Rectal smooth muscle tissue (tissue), 1 donor: ENCODE results near the gene ADAM23.

Experiments used
- H3K27ac ChIP-seq: one replicate; pipeline ENCODE4 v1.7.0; 2013; ENCODE audit warnings: low read depth, low read length, inconsistent platforms
- H3K27me3 ChIP-seq: one replicate; pipeline ENCODE4 v1.7.0; 2013; ENCODE audit warnings: low read length; ENCODE audit not compliant: control insufficient read depth, insufficient read depth
- H3K36me3 ChIP-seq: one replicate; pipeline ENCODE4 v1.7.0; 2013; ENCODE audit warnings: low read length; ENCODE audit not compliant: control insufficient read depth, insufficient read depth
- H3K4me1 ChIP-seq: one replicate; pipeline ENCODE4 v1.7.0; 2013; ENCODE audit warnings: low read length; ENCODE audit not compliant: control insufficient read depth, insufficient read depth
- H3K4me3 ChIP-seq: one replicate; pipeline ENCODE4 v1.7.0; 2013; ENCODE audit warnings: low read length
- H3K9ac ChIP-seq: one replicate; pipeline ENCODE4 v1.7.0; 2013; ENCODE audit warnings: low read length

ADAM23 gene

DNA sequence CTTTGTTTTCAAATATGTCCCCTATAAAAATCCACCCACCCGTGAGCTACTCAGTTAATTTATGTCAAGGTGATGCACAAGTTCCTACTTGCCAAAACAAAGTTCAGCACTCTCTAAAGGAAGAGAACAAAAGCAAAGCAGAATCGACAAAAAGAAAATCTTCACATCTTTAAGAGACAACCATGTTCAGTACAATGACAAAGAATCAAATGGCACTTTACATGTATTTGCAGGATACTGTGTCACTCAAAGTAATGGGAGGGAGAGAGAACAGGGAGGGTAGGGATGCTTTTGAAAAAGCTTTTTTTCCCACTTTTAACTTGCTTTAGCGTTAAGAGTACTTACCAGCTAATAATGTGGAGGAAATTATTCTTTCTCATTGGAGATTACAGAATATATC lies 159.9 kb downstream of the ADAM23 start:
- H3K9ac ChIP-seq = no peak overlapping the region
- H3K4me1 ChIP-seq = no peaks in the 10 kb centered on the region
- H3K36me3 ChIP-seq = no peaks in the 10 kb centered on the region
- no peak overlapping the region for H3K4me3 ChIP-seq
- H3K27ac ChIP-seq = no peak overlapping the region
- H3K27me3 ChIP-seq = no peaks in the 10 kb centered on the region

DNA sequence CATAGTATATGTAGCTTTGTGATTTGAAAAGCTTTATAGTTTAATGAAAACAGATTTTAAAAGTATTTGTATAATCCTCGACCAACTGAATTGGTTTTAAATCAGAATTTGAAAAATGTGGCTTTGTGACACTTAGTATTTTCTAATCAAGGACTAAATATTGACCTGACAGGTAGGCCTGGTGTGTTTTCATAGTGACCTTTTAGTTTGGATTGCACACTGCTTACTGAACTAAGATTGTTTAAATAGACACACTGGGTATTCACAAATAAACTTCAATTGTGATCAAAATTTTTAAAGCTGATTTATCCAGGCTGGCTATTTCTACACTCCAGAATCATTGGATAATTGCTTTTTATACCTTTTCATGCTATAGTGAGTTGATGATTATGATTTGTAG lies 167.1 kb downstream of the ADAM23 start:
- no peaks in the 10 kb centered on the region for H3K4me1 ChIP-seq
- no peaks in the 10 kb centered on the region for H3K36me3 ChIP-seq
- H3K27ac ChIP-seq = no peak overlapping the region
- H3K9ac ChIP-seq = no peak overlapping the region
- no peak overlapping the region for H3K4me3 ChIP-seq
- no peaks in the 10 kb centered on the region for H3K27me3 ChIP-seq

DNA sequence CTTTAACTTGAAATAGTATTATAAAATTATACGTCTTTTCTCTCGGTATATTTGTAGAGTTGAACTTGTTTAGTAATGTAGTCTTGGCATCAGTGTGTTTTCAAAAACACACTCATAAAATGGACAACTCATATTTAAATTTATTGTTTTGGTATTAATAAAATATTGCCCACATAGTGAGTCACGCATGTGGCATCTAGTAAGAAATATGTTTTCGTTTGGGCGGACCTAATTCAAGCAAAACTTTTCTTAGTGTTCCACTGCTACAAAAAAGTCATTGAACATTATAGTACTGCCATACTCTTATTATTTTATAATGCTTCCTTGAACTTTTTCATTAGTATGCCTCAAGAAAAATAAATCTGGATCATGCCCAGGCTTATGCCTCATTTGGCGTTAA lies 167.9 kb downstream of the ADAM23 start:
- no peak overlapping the region for H3K9ac ChIP-seq
- H3K4me3 ChIP-seq = no peak overlapping the region
- H3K4me1 ChIP-seq = no peaks in the 10 kb centered on the region
- H3K27ac ChIP-seq = no peak overlapping the region
- no peaks in the 10 kb centered on the region for H3K36me3 ChIP-seq
- H3K27me3 ChIP-seq = no peaks in the 10 kb centered on the region

DNA sequence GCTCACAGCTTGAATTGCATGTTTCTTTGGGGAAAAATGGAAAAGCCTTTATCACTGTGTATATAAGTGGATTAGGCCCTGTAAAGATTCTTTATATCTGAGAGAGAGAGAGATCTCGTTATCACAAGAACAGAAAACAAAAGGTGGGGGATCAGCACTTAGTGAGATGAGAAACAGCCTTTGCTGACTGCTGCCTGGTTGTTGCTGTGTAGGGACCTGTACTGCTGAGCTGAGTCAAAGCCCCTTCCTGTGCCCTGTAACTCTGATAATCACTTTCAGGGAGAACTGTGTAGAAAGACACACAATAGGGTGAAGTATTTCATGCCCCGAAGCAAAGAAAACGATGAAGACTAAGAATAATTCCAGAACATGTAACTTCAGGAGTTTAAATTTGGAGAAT lies 168.4 kb downstream of the ADAM23 start:
- Histone ChIP-seq H3K4me3 (no peak overlapping the region), H3K9ac (no peak overlapping the region), H3K4me1 (no peaks in the 10 kb centered on the region), H3K27ac (no peak overlapping the region), H3K36me3 (no peaks in the 10 kb centered on the region), H3K27me3 (no peaks in the 10 kb centered on the region)

DNA sequence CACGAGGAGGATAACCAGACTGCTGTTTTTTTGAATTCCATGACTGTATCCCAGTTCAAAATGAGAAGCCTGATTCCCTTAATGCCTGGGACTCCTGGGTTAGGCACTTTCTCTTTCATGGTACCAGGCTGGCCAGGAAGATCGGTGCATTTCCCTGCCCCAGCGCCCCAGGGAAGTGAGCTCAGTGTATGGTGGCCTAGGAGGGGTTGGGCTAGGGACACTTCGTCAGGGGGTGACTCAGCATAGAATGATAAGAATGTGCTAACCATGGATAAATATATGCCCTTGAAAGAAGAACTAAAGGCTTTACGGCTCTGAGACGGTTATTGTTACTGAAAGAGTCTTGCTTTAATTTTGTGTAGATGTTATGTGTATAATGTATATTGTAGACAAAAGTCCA lies 171.5 kb downstream of the ADAM23 start:
- Histone ChIP-seq H3K4me1 (no peaks in the 10 kb centered on the region), H3K9ac (no peak overlapping the region), H3K36me3 (no peaks in the 10 kb centered on the region), H3K27ac (no peak overlapping the region), H3K27me3 (no peaks in the 10 kb centered on the region), H3K4me3 (no peak overlapping the region)

DNA sequence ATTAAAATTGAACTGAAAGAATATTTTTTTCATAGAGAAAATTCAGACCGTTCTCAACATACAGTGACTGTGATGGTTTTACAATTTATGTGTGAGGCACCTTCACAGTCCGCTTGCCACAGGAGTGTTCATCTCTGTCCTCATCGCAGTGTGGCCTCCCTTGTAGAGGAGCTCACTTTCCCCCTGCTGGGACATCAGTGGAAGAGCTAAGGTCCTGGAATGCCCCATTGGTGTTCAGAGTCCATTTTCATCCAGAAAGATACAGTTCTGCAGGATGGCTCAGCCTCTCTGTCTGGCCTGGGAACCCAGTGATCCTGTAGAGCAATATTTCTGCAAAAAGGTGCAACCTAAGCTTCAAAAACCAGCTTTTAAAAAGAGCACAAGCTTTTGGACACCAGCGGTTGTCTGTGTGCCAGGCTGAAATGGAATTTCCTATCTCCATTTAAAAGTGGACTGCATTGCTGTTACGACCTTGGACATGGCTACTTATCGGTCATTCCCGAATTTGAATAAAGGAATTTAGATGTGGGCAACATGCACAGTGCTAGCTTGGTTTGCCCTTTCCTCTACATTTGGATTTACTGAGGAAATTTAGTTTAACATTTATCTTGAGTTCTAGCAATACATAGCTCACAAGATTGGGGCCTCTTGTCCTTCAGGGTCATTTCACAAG lies 172.2 kb downstream of the ADAM23 start:
- H3K4me3 ChIP-seq = no peak overlapping the region
- H3K27ac ChIP-seq = no peak overlapping the region
- H3K4me1 ChIP-seq = no peaks in the 10 kb centered on the region
- no peaks in the 10 kb centered on the region for H3K27me3 ChIP-seq
- no peak overlapping the region for H3K9ac ChIP-seq
- no peaks in the 10 kb centered on the region for H3K36me3 ChIP-seq

DNA sequence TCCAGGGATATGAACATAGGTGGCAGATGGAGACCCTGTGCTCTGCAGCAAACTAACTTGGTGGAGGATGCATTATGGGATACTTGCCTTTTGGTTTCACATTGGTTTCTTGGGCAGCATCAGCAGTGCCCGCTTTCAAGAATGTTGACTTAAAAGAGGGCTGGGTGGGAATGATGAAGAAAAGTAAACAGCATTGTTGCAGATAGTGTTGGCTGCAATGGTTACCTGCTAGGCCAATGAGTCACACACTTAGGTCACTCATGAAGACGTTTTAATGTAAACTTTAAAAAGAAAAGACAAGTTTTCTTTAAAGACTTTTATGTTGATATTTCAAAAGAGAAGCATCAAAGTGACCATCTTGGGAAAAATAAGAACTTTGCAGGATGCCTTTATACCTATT lies 172.8 kb downstream of the ADAM23 start:
- Histone ChIP-seq H3K4me1 (no peaks in the 10 kb centered on the region), H3K27me3 (no peaks in the 10 kb centered on the region), H3K36me3 (no peaks in the 10 kb centered on the region), H3K4me3 (no peak overlapping the region), H3K9ac (no peak overlapping the region), H3K27ac (no peak overlapping the region)

DNA sequence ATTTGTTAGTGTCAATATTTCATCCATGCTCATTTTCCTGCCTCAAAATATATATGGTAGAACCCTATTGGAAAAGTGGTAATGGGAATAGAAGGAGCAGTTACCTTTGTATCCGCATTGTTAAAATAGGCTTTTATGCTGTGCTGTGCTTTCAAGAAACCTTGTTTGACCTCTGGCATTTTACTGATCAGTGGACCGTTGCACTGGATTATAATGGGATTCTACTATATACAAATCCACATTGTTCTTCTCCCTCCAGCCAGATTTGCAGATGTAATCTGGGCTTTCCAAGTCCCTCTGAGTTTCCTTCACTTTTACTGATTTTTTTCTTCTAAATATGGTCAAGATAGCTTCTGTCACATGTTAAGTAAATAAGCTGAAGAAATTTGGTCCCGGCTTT lies 175.7 kb downstream of the ADAM23 start:
- H3K4me3 ChIP-seq = no peak overlapping the region
- no peaks in the 10 kb centered on the region for H3K4me1 ChIP-seq
- H3K36me3 ChIP-seq = no peaks in the 10 kb centered on the region
- no peak overlapping the region for H3K9ac ChIP-seq
- no peak overlapping the region for H3K27ac ChIP-seq
- no peaks in the 10 kb centered on the region for H3K27me3 ChIP-seq

DNA sequence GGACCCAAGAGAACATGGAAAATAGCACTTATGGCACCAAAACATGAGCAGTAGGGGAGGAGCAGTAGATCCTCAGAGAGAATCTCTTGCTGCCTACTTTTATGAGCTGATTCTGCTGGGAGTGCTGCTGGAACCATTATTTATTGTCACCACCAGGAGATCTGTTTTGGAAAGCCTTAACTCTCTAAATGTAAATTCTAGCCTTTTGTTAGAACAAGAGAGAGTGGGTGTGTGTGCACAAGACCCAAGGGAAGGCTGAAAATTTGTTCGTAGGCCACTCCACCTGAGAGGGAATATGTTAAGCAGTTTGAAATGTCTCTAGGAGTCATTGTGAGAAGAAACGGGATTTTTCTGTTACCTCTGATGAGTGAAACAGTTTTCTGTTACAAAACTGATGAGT lies 182.8 kb downstream of the ADAM23 start:
- Histone ChIP-seq H3K9ac (no peak overlapping the region), H3K36me3 (no peaks in the 10 kb centered on the region), H3K27me3 (no peaks in the 10 kb centered on the region), H3K27ac (no peak overlapping the region), H3K4me1 (no peaks in the 10 kb centered on the region), H3K4me3 (no peak overlapping the region)

DNA sequence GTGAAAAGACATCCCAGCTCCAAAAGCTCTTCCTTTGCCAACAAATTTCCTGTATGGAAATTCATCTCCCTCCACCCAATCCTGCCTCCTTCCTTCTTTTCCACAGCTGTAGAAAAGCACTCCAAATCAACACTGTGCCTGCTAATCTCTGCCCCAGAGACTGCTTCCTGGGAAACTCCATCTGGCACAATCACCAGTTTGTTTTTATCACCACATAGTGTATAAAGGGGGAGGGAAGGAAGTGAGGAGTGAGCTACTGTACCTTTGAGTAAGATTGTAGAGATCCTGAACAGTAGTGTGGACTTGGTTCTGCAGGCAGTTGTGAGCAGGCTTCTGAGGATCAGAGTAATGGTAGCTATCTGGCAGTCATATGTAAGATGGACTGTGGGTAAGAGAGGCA lies 184.3 kb downstream of the ADAM23 start:
- Histone ChIP-seq H3K4me3 (no peak overlapping the region), H3K36me3 (no peaks in the 10 kb centered on the region), H3K27ac (no peak overlapping the region), H3K4me1 (no peaks in the 10 kb centered on the region), H3K27me3 (no peaks in the 10 kb centered on the region), H3K9ac (no peak overlapping the region)

DNA sequence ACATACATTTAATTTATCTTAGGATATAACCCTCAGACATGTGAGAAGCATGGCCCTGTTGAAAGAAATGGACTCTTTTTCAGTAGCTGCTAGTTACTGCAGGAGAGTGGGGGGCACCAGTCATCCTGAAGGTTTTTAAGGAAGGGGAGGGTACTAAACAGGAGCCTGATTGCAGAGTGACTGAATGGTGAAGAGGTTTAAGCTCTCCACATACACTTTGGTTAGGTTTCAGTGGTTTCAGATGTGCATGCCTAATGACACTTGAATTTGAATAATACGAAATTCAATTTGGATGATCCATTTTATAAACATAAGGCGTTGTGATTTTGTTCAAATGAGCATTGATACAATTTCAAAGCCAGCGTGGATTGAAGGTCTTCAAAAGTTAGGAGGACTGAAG lies 188.0 kb downstream of the ADAM23 start:
- Histone ChIP-seq H3K4me3 (no peak overlapping the region), H3K36me3 (no peaks in the 10 kb centered on the region), H3K27me3 (no peaks in the 10 kb centered on the region), H3K4me1 (no peaks in the 10 kb centered on the region), H3K27ac (no peak overlapping the region), H3K9ac (no peak overlapping the region)

DNA sequence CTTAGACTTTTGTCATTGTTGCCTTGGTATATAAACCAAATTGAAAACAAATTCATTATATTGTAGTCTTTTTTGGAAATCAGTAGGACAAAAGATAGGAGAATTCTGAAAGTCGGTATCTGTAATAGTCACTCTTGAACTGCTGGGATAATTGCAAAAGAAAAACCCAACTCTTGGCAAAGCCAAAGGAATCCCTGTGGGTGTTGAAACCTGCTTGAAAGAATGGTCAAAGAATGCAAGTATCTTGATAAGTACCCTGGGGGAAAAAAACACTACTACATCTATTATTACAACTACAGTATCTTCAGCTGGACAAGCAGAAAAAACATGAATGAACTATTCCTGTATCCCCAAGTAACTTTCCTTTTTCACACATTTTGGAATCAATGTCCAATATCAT lies 191.7 kb downstream of the ADAM23 start:
- Histone ChIP-seq H3K27ac (no peak overlapping the region), H3K9ac (no peak overlapping the region), H3K27me3 (no peaks in the 10 kb centered on the region), H3K36me3 (no peaks in the 10 kb centered on the region), H3K4me1 (no peaks in the 10 kb centered on the region), H3K4me3 (no peak overlapping the region)

DNA sequence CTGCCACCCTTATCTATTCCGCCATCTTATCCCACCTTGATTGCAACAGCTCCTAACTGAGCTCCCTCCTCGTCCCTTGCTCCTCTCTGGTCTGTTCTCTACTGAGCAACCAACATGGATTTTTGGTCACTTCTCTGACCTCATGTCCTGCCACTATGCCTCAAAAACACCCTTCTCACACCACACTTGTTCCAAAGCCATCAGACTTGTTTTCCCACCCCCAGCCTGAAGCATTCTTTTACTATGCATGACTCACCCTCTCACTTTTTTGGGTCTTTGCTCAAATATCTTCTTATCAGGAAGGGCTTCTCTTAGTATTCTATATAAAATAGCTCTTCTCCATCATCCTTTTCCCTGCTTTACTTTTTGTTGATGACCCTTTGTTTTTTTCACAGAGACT lies 196.3 kb downstream of the ADAM23 start:
- Histone ChIP-seq H3K27me3 (peaks cover 6% of the 10 kb centered on the region), H3K27ac (no peak overlapping the region), H3K36me3 (no peaks in the 10 kb centered on the region), H3K4me1 (no peaks in the 10 kb centered on the region), H3K4me3 (no peak overlapping the region), H3K9ac (no peak overlapping the region)
